GM19035 (cell line): Measurements from ENCODE around the gene ANXA2.
A peak's percentile ranks its signal among the peaks of the same experiment; 100 is the strongest.

ENCODE experiments used
- ATAC-seq: cut with Tn5 transposase; IDR thresholded peaks from one replicate; pipeline ENCODE4 v1.9.1; 2021; ENCODE audit not compliant: unreplicated experiment

ANXA2 gene

GRCh38 chr15:60390231-60390630, 7.6 kb downstream of the ANXA2 start:
- ATAC-seq = no peak

DNA sequence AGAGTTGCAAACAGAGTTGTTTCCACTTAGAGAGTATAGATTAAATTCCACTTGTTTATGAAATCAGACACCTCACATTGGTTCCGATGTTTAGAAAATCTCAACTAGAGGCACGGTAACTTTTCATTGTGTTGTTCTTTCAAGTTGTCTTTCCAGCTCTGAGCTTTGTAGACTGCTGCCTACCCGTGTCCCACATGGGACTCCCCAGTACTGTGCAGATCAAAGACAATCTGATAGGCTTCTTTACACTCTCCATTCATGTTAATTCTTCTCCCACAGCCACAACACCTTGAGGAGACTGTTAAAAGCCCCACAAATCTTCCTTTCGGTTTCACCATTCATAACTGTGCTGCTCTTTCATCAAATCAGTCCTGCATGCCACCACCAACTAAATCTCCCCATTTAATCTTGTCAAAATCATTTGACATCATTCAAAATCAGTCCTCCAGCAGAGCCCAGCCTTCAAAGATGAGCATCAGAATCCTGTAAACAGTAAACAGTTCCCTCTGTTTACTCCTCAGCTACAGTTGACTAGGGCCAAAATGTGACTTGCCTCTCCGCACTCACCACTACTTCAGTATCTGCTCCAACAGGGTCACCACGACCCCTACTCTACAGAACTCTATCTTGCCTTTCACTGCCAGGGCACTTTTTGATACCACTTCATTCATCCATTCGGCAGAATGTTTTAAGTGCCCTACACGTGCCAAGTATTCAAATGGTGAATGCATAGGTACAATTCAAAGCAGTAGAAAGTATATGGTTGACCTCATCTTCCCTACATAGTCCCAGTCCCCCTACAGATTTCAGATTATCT, 8.3 kb downstream of the ANXA2 start:
- peak; percentile 80 for ATAC-seq

DNA sequence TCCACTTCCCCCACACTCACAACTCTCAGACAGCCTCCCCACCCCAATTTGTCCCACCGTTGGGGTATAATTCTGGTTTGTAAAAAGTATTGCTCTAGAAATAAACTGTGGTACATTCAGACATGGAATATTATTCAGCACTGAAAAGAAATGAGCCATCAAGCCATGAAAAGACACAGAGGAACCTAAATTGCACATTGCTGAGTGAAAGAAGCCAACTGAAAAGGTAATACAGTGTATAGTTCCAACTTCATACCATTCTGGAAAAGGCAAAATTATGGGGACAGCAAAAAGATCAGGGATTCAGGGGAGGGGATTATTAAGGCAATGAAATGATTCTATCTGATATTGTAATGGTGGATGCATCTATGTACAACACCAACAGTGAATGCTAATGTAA, 10.5 kb downstream of the ANXA2 start:
- ATAC-seq = no peak

DNA sequence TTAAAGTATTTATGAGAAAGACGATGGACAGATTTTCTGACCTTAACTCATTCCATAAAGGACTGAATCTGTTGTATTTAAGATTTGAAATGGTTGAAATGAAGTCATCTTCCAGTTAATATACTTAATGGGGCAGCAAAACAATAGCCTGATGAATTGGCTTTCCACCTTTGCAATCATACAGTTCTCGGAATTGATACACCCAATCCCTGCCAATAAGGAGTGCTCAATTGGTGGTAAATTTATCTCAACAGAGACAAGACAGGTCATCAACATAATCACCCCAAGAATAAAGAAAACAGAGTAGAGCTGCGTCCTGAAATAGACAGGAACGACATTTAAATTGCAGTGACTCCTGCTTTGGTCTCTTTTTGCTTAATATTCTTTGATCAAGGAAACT, 11.2 kb downstream of the ANXA2 start:
- ATAC-seq = no peak

GRCh38 chr15:60385620-60386552, 11.9 kb downstream of the ANXA2 start:
- no peak for ATAC-seq

DNA sequence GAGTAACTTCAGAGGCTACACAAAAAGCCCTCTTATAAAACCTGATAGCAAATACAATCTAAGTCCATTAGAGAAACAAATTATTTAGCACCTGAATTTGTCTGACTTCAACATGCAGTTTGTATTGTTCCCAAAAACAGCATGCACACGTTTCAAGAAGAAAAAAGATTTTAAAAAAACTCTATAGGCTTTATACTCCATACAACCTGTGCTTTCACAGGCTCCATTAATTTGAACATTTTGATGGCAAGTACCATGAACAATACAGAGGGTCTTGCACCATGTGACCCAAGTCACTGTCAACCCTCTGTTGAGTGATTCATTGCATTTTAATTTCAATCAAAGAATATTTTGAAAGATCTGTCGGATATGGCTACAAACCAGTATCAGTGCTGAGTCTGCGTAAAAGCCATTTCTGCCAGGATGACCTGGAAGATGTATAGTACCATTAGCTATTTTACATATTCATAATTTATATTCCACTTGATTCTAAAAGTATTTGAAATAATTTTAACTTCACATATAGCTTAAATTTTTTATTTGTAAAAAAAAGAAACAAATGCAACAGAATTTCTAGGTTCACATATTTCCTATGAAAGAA, 13.2 kb downstream of the ANXA2 start:
- no peak for ATAC-seq

DNA sequence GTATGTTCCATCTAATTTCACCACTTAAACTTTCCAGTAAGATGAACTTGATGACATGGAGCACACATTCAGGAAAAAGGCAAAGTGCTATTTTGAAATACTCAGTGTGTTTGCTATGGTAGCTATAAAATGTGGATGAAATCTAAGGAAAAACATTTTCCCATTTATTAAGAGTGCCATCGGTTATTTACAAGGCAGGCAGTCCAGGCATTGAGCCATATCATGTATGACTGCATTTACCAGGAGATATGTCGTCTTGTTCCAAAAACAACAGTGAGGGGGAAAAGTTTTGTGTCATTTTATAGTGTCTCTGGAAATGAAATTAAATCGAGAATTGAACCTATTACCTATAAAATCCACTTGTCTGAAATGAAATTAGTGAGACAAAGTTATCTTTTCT, 13.7 kb downstream of the ANXA2 start:
- ATAC-seq = no peak

- ATAC-seq = no peak
These were observed 14.8 kb downstream of the ANXA2 start for GRCh38 chr15:60382773-60383674.

DNA sequence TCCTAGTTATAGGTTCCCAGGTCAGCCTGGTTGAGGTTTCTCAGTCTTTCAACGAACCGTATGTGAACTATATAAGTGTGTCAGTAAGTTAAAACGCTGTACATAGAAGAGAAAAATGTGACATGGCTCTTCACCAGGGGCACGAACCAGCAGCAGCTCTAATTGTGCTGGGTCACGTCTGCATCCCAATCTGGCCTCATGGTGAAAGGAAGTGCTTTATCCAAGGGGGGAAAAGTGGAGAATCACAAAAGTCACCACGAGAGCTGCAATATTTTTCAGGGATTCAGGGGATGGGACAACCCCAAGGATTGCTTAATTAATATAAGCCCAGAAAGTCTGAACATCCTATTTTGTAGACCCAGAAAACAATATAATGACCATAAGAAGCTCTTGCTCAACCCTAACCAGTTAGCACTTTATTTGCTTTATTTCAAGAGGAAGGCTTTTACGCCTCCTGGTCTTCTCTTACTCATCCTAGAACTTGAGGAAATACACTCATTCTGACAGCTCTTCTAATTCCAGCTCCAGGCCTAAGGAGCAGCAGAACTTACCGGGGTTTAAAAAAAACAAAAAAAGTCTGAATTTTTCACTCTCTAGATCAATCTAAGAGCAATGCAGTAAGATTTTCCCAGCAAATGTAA, 16.5 kb downstream of the ANXA2 start:
- ATAC-seq = no peak

- ATAC-seq = no peak
These were observed 18.1 kb downstream of the ANXA2 start for GRCh38 chr15:60379525-60380274.

DNA sequence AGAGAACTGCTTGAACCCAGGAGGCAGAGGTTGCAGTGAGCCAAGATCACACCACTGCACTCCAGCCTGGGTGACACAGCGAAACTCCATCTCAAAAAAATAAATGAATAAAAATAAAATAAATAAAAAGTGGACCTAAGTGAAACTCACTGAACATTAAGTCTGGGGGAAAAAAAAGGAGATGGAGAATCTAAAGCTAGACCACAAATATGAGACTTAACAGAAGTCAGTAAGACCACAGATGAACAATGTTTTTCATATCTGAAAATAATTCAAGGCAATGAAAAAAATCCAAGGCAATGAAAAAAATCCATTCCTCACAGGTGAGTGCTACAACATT, 18.6 kb downstream of the ANXA2 start:
- no peak for ATAC-seq

DNA sequence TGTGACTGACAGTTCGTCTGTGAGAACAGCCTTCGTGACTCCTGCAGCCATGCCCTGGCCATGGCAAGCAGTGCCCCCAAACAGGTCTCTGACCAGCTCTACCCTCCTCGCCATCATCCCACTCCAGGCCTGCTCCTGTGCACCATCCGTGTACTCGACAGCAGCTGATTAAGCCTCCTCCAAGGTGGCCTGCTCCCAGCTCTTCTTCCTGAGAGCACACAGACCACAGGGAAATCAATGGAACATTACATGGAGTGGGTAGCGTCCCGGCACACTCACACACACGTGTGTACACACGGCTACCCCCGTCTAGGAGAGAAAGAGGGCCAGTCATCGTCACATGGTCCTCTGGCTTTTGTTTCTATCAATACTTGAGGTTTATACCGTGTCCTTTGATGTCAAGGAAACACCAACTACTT, 21.1 kb downstream of the ANXA2 start:
- no peak for ATAC-seq

GRCh38 chr15:60375306-60375705, 22.5 kb downstream of the ANXA2 start:
- no peak for ATAC-seq

DNA sequence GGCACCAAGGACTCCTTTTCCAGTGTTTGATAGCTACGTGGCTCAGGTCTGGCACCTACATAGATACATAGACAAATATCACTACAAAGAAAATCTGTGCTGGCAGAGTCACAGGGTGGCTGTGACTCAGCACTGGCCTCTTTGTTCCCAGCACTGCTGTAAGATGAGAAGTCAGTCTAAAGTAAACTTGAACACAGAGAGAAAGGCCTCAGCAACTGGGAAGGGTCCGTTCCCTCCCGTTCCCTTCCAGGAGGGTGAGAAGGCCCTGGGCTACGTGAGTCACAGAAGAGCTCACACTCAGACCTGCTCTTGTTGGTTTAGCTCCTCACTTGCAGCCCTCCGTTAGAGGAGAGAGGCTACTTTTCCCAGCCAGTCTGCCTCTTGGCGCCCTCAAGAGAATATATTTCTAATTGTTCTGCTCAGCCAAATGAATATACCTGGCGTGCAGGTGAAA, 23.1 kb downstream of the ANXA2 start:
- no peak for ATAC-seq

DNA sequence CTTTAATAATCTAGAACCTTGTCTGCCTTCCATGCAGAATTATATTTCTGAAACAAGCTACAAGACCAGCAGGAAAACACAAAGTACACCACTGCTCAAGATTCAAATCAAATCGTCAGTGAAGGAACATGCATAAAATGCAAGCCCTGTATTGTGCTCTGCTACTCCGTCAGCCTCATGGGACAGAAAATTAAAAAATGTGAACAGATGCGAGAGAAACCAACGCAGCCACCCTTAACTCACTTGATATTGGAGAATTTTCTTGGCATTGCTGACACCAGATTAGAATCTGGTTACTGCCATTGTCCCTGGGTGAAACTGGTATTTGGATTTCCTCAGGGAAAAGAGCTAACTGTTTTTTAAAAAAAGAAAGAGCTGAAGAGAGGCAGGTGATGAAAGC, 23.6 kb downstream of the ANXA2 start:
- ATAC-seq = no peak

DNA sequence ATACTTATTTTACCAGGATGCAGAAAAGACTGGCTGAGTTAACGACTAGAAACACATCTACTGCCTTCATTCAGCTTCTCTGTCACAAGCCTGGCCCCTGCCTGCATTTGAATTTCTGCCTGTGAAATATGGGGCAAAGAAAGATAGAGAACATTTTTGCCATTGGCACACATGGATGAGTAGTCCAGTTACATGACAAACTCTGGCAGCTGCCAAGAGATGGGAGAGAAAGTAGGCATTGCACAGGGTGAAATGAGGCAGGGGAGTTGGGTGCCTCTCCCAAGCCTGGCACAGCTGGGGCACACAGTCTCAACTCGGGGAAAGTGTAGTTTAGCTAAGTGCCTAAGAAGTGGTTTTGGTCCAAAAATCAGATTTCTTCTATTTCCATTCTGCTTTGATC, 24.0 kb downstream of the ANXA2 start:
- no peak for ATAC-seq

DNA sequence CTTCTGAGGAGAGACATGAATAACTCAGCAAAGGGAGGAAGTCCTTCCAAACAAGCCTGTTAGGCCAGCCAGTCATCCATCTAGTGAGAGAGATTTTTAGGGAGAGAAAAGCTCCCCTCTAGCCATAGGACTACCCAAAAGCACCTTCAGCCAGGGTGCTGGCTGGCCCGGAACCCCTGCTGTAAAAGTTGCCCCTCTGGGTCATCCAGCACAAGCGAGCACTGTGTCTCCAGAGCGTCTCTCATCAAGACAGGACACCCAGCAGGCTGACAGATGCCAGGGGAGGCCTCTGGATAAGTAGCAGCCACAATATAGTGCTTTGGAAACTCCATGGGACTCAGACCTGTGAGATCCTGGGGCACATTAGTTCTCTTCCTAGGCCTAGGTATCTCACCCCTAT, 24.5 kb downstream of the ANXA2 start:
- ATAC-seq = no peak

DNA sequence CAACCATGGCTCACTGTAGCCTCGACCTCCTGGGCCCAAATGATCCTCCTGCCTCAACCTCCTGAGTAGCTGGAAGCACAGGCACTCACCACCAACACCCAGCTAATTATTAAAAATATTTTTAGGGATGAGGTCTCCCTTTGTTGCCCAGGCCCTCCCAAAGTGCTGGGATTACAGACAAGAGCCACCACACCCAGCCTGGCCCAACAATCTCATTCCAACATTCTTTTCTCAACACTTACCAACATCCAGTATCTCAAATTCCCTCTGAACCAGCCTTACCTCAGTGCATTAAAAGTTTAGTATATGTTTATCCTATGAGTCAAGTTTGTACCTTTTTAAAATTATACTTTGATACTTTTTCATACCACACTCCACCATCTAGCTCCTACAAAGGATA, 25.0 kb downstream of the ANXA2 start:
- no peak for ATAC-seq

GRCh38 chr15:60372227-60372626, 25.6 kb downstream of the ANXA2 start:
- no peak for ATAC-seq
